GM18511 (cell line): ENCODE results near the gene PARM1.

ENCODE experiments used
- ATAC-seq: cut with Tn5 transposase; IDR thresholded peaks from one replicate; pipeline ENCODE4 v1.9.1; 2021; ENCODE audit warnings: mild to moderate bottlenecking, moderate library complexity; ENCODE audit not compliant: unreplicated experiment

The PARM1 gene

GRCh38 chr4:74941123-74941522 lies 8.2 kb downstream of the PARM1 start:
- ATAC-seq, result no peak

GRCh38 chr4:74942251-74942917 lies 9.5 kb downstream of the PARM1 start:
- ATAC-seq, result peak; percentile 35

GRCh38 chr4:74942918-74943253 lies 10.0 kb downstream of the PARM1 start:
- ATAC-seq, result peak; percentile 42

GRCh38 chr4:74944354-74944793 lies 11.5 kb downstream of the PARM1 start:
- peak; percentile 53 for ATAC-seq

GRCh38 chr4:74946196-74946595 lies 13.3 kb downstream of the PARM1 start:
- ATAC-seq, result no peak

DNA sequence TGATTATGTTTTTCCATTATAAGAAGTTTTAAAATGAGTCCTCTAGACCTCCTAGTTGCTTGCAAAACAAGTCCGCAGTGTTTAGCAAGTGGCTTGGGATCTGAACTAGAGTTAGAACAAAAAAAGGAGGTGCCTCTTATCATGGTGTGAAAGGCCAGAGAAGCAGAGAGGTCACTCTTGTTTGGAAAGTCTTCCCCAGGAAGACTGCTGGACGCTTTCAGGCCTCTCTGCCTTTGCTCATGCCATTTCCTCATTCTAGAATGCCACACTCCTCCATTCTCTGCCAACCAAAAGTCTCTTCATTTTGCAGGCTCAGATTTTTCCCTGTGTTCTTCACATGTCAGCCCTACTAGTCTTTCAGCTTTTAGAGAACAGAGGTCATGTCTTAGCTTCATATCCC lies 14.9 kb downstream of the PARM1 start:
- ATAC-seq, result no peak

GRCh38 chr4:74948236-74948635 lies 15.3 kb downstream of the PARM1 start:
- no peak for ATAC-seq

DNA sequence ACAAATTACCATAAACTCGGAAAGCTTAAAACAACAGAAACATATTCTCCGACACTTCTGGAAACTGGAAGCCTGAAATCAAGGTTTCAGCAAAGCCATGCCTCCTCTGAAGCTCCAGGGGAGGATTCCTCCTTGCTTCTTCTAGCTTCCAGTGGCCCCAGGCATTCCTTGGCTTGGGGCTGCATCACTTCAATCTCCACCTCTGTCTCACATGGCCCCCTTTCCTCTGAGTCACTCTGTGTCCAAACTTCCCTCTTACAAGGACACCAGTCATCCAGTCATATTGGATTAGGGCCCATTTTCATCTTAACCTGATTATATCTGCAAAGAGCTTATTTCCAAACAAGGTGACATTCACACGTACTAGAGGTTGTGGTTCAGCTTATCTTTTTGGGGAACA lies 17.3 kb downstream of the PARM1 start:
- ATAC-seq, result no peak

DNA sequence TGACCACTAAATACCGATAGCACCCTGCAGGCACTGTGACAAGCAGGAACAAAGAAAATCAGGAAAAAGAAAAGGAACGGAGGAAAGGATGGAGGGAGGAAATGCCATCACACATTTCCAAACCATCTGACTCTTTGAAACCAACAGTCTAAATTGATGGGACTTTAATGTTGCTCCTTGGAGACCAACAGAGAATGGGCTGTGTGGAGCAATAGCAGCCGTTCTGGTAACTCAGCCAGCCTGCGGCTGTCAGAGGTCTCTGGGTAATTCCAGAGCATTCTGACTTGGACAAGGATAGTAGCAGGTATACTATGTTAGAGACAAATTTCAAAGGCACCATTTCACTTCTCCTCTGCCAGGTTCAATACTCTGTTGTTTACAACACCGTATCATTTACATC lies 18.0 kb downstream of the PARM1 start:
- no peak for ATAC-seq

GRCh38 chr4:74953647-74954046 lies 20.7 kb downstream of the PARM1 start:
- no peak for ATAC-seq

- ATAC-seq, result no peak
Measured at GRCh38 chr4:74958881-74959280, 26.0 kb downstream of the PARM1 start.

DNA sequence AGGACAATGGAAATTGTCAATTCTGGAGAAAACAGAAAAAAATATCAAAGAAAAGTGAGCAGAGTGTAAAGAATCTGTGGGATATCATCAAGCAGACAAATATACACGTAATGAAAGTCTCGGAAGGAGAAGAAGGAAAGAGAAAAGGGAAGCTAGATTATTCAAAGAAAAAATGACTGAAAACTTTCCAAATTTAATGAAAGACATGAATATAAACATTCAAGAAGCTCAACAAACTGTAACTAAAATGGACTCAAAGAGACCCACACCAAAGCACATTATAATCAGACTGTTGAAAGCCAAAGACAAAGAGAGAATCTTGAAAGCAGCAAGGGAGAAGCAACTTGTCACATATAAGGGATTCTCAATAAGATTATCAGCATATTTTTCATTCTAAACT lies 28.3 kb downstream of the PARM1 start:
- no peak for ATAC-seq

DNA sequence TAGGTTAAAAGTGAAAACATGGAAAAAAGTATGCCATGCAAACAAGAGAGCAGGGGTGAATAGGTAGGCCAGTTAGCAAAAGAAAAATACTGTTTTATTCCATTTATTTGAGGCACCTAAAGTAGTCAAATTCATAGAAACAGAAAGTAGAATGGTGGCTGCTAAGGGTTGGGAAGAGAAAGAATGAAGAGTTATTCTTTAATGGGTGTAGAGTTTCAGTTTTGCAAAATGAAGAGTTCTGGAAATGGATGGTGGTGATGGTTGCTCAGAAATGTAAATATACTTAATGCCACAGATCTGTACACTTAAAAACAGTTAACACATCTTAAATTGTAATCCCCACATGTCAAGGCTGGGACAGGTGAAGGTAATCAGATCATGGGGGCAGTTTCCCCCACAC lies 29.7 kb downstream of the PARM1 start:
- ATAC-seq, result peak; percentile 64

DNA sequence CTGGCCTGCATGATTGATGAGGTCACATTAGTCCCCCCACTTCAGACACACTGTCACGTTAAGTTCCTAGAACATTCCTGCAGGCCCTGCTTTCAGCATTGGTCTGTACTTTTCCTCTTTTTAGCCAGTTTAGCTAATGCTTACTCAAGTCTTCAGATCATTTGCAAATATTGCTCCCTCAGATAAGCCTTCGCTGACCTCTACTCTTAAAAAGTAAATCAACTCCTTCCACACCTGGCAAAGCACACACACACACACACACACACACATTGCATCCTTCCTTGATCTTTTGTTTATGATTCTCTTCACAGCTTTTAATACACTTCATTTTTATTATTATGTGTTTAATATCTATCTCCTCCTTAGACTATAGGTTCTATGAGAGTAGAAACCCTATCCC lies 31.4 kb downstream of the PARM1 start:
- ATAC-seq, result no peak

- no peak for ATAC-seq
Measured at GRCh38 chr4:74967324-74967723, 34.4 kb downstream of the PARM1 start.

- ATAC-seq, result peak; percentile 70
Measured at GRCh38 chr4:74968456-74969164, 35.7 kb downstream of the PARM1 start.

DNA sequence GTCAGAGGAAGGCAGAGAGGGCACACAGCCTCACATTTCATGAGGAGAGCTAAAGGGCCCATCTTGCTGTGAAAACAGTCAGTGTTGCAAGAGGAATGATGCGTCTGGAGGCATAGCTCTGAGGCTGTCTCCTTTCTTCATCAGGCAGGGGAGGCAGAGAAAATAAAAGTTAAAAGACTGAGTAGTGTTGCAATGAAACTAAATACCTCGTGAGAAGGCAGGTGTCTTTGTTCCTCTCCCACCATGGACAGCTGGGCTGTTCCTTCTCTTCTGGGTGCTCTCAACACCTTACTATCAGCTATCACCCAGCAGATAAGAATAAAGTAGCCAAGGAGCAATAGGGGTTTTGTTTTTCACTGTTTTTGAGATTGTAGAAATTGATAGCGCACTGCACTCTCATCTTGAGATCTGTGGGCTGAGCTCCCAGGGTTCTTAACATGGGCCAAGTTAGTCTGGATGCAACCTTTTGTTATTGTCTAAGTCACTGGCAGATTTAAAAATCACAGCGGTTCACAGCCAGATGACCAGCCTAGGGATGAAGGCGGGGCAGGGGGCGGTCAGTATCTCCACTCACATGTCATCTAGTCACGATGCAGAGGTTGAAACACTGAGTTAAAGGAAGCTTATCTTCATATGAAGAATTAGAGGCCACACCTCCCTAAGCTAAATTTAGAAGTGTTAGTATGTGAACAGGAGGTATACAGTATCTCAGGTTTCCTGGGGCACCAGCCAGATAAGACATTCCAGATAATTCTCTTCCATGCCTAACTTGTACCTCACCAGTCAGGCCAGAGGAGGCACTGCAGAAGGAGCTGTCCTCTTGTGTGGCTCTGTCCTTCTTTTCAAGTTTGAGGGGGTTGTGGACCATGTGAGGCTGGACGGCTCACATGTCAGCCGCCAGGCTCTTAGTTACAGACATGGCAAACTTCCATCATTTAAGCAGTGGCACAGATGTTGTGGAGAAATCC lies 36.9 kb downstream of the PARM1 start:
- ATAC-seq, result no peak

GRCh38 chr4:74970577-74970976 lies 37.7 kb downstream of the PARM1 start:
- no peak for ATAC-seq

GRCh38 chr4:74971862-74972261 lies 38.9 kb downstream of the PARM1 start:
- no peak for ATAC-seq

DNA sequence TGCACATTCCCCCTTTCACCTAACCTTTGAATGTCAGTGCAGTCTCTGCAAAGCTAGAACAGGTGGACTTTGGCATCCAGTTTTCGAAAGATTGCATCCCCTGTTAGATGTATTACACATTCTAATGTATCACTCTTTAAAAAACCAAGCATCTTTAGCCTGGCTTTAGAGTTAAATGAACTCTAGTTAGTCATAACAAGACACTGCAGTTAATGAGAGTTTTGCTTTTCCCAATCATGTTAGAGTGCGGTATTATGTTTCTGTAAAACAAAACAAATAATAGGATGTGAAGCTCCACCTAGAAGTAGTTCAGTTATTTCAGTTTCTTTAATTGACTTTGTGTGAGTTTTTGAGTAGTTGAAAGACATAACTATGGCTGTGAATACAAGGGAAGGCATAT lies 42.2 kb downstream of the PARM1 start:
- no peak for ATAC-seq
